K562 (cell line): Measurements from ENCODE around the gene TSPOAP1. TPM values are rescaled to one million over a fixed set of nuclear protein-coding genes. Genes with fewer than 3 reads are reported as not detected.

Experiments
- ATAC-seq: fragments of 200-7000 bp; cut with Tn5 transposase; 3 replicates; pipeline ENCODE4 v1.9.1; 2020; ENCODE audit warnings: moderate library complexity
- BruUV-seq: library from RNA; stranded (reverse); fragments of 400-500 nt; replicated peaks from 2 replicates; lab custom pipeline; 2021; lab: Mats Ljungman, UMichigan
- CTCF ChIA-PET: fragments of 300-600 bp; formaldehyde crosslinking; extraction: SDS; loops from one replicate; lab custom pipeline; 2021; ENCODE audit warnings: low intra/inter-chr PET ratio; lab: Yijun Ruan, JAX
- POLR2A ChIA-PET: fragments of 300-600, 350-650 bp; sonication (Branson Sonifier 250); formaldehyde crosslinking; extraction: SDS; loops from one replicate; lab custom pipeline; 2021; ENCODE audit warnings: antibody characterized with exemption, inconsistent platforms; lab: Yijun Ruan, JAX
- DNase-seq, 4 experiments: peaks; one replicate each; pipeline versions ENCODE4 v3.0.0 to v3.0.0-alpha.2; 2011 to 2018; ENCODE audit warnings: low spot score in 3 of 4, mixed read lengths in 3 of 4; ENCODE audit errors: extremely low read depth in 1 of 4
- FAIRE-seq: peaks from 2 replicates; lab custom pipeline; 2011; peaks lifted over from hg19 to GRCh38; lab: Jason Lieb, UNC
- H2AFZ ChIP-seq: 2 replicates; pipeline ENCODE4 v1.6.0; 2011; ENCODE audit warnings: low read depth, low read length, control low read depth, inconsistent platforms
- H3K27ac ChIP-seq: fragments of 200-600 bp; 3 replicates; pipeline ENCODE4 v1.8.0; 2011; ENCODE audit warnings: low read depth, mild to moderate bottlenecking, control low read depth, inconsistent platforms, low read length, moderate library complexity, mixed read lengths; ENCODE audit errors: extremely low read depth
- H3K27me3 ChIP-seq, 2 experiments: fragments of 300-600 bp in 1 of 2; 2 replicates in 1 of 2; 3 replicates in 1 of 2; pipeline versions ENCODE4 v1.6.0 to v1.8.0; 2011; ENCODE audit warnings: inconsistent platforms in 2 of 2, low read length in 2 of 2, mild to moderate bottlenecking in 1 of 2, mixed read lengths in 1 of 2, moderate library complexity in 1 of 2; ENCODE audit not compliant: control insufficient read depth in 2 of 2, insufficient read depth in 2 of 2
- H3K36me3 ChIP-seq: fragments of 300-600 bp; 3 replicates; pipeline ENCODE4 v1.8.0; 2011; ENCODE audit warnings: mild to moderate bottlenecking, low read length, inconsistent platforms; ENCODE audit not compliant: control insufficient read depth, insufficient read depth
- H3K4me1 ChIP-seq, 2 experiments: fragments of 200-600 bp in 1 of 2; replicated peaks in 1 of 2; 2 replicates in 1 of 2; 3 replicates in 1 of 2; pipeline versions ENCODE4 v1.5.1 to v1.8.0; 2011; ENCODE audit warnings: inconsistent platforms in 2 of 2, low read length in 2 of 2, mild to moderate bottlenecking in 1 of 2, mixed read lengths in 1 of 2, moderate library complexity in 1 of 2; ENCODE audit not compliant: control insufficient read depth in 2 of 2, insufficient read depth in 2 of 2
- H3K4me2 ChIP-seq: 2 replicates; pipeline ENCODE4 v1.6.1; 2011; ENCODE audit warnings: low read length, control low read depth, inconsistent platforms, mixed read lengths; ENCODE audit not compliant: insufficient read depth
- H3K4me3 ChIP-seq: fragments of 200-600 bp; sonication (generic), shearing (Covaris generic); 2 replicates; pipeline ENCODE4 v1.5.1; 2016; ENCODE audit warnings: control low read depth, inconsistent platforms
- H3K79me2 ChIP-seq: fragments of 200-600 bp; 3 replicates; pipeline ENCODE4 v1.8.0; 2011; ENCODE audit warnings: low read length, inconsistent platforms; ENCODE audit not compliant: control insufficient read depth, insufficient read depth
- H3K9ac ChIP-seq, 2 experiments: 2 replicates each; pipeline versions ENCODE4 v1.6.0 to v1.6.1; 2011; ENCODE audit warnings: low read depth in 2 of 2, low read length in 2 of 2, control low read depth in 1 of 2, inconsistent platforms in 1 of 2, mild to moderate bottlenecking in 1 of 2, mixed read lengths in 1 of 2; ENCODE audit not compliant: insufficient read depth in 1 of 2
- H3K9me1 ChIP-seq: one replicate; pipeline ENCODE4 v1.6.0; 2011; ENCODE audit warnings: inconsistent platforms, mild to moderate bottlenecking, low read length, moderate library complexity; ENCODE audit not compliant: control insufficient read depth, insufficient read depth
- H3K9me3 ChIP-seq: replicated peaks from 2 replicates; pipeline ENCODE4 v1.5.1; 2011; ENCODE audit warnings: low read depth, low read length, inconsistent platforms; ENCODE audit not compliant: control insufficient read depth, insufficient read depth
- H4K20me1 ChIP-seq: replicated peaks from 2 replicates; pipeline ENCODE4 v1.6.1; 2011; ENCODE audit warnings: low read length, inconsistent platforms, mixed read lengths; ENCODE audit not compliant: control insufficient read depth, insufficient read depth
- CBX8 ChIP-seq: fragments of 200-600 bp; sonication (generic); IDR thresholded peaks from 2 replicates; pipeline ENCODE4 v1.6.1; 2012; ENCODE audit warnings: borderline replicate concordance, mixed run types, low read depth, mild to moderate bottlenecking, moderate library complexity, mixed read lengths, low read length, control low read depth, inconsistent platforms; ENCODE audit not compliant: poor library complexity, severe bottlenecking; ENCODE audit errors: extremely low read depth
- DNMT1 ChIP-seq: fragments of 450-650 bp; IDR thresholded peaks from 2 replicates; pipeline ENCODE4 v1.6.1; 2016; ENCODE audit warnings: antibody characterized with exemption, mild to moderate bottlenecking
- GABPB1 ChIP-seq: sonication (generic); formaldehyde crosslinking; IDR thresholded peaks from 2 replicates; pipeline ENCODE4 v1.8.0; 2022; ENCODE audit warnings: mild to moderate bottlenecking, missing genetic modification reagents
- HDAC1 ChIP-seq, 2 experiments: fragments of 450-650 bp; IDR thresholded peaks; 2 replicates each; pipeline ENCODE4 v1.6.1; 2016 to 2017; ENCODE audit warnings: inconsistent platforms in 1 of 2, mild to moderate bottlenecking in 1 of 2, moderate library complexity in 1 of 2
- HDAC8 ChIP-seq: fragments of 450-650 bp; IDR thresholded peaks from 2 replicates; pipeline ENCODE4 v1.6.1; 2016; ENCODE audit warnings: mild to moderate bottlenecking, missing genetic modification characterization, moderate library complexity, missing compliant biosample characterization
- HES1 ChIP-seq: fragments of 450-650 bp; IDR thresholded peaks from 2 replicates; pipeline ENCODE4 v1.6.1; 2016; ENCODE audit warnings: low read depth, mild to moderate bottlenecking, moderate library complexity
- KLF16 ChIP-seq: IDR thresholded peaks from 2 replicates; pipeline ENCODE4 v1.6.1; 2016; ENCODE audit warnings: antibody characterized with exemption
- NFATC3 ChIP-seq: fragments of 450-650 bp; IDR thresholded peaks from 2 replicates; pipeline ENCODE4 v1.6.1; 2017; ENCODE audit warnings: mild to moderate bottlenecking
- NFRKB ChIP-seq: fragments of 450-650 bp; IDR thresholded peaks from 2 replicates; pipeline ENCODE4 v1.6.1; 2016; ENCODE audit warnings: low read depth
- NR3C1 ChIP-seq: sonication (generic); formaldehyde crosslinking; IDR thresholded peaks from 2 replicates; pipeline ENCODE4 v1.8.1; 2022; ENCODE audit warnings: missing genetic modification reagents
- RFX7 ChIP-seq: fragments of 250-450 bp; sonication (Bioruptor Pico); IDR thresholded peaks from 2 replicates; pipeline ENCODE4 v1.5.1; 2021; ENCODE audit warnings: mild to moderate bottlenecking
- SMARCE1 ChIP-seq: fragments of 450-650 bp; IDR thresholded peaks from 2 replicates; pipeline ENCODE4 v1.7.1; 2016; ENCODE audit warnings: mild to moderate bottlenecking
- SP1 ChIP-seq: sonication (generic); formaldehyde crosslinking; IDR thresholded peaks from 2 replicates; pipeline ENCODE4 v1.8.1; 2022; ENCODE audit warnings: mild to moderate bottlenecking, missing genetic modification reagents
- THRA ChIP-seq: fragments of 450-650 bp; IDR thresholded peaks from 2 replicates; pipeline ENCODE4 v1.6.1; 2017; ENCODE audit warnings: mild to moderate bottlenecking, moderate library complexity
- THRB ChIP-seq: fragments of 450-650 bp; formaldehyde crosslinking; conservative IDR thresholded peaks from 2 replicates; pipeline ENCODE4 v1.4.0; 2022; ENCODE audit warnings: mild to moderate bottlenecking, missing genetic modification characterization
- ZBTB49 ChIP-seq: sonication (generic); formaldehyde crosslinking; IDR thresholded peaks from 2 replicates; pipeline ENCODE4 v1.8.0; 2022; ENCODE audit warnings: missing genetic modification reagents, mild to moderate bottlenecking, borderline replicate concordance
- ZBTB9 ChIP-seq: fragments of 450-650 bp; formaldehyde crosslinking; IDR thresholded peaks from 2 replicates; pipeline ENCODE4 v1.4.0; 2020; ENCODE audit warnings: mild to moderate bottlenecking, moderate library complexity
- WGBS: fragments of 100-300 bp; shearing (Covaris generic); methylation state at CpG from one replicate; pipeline ENCODE4 v1.1.6; 2016; ENCODE audit warnings: low coverage, mixed read lengths; ENCODE audit not compliant: insufficient coverage; ENCODE audit errors: missing lambda C conversion rate; 5-methylcytosine and 5-hydroxymethylcytosine counted together
- in situ Hi-C: fragments of 300-500 bp; cut with MboI; formaldehyde crosslinking; loops from 4 replicates; pipeline ENCODE4 v1.15.0; 2018; ENCODE audit warnings: inconsistent platforms, mixed read lengths
- intact Hi-C: fragments of 100-400 bp; cut with micrococcal nuclease; formaldehyde crosslinking; loops from 2 replicates; pipeline ENCODE4 v1.14.2; 2022
- polyA plus RNA-seq, 8 experiments: library from polyadenylated mRNA; depleted of rRNA in 4 of 8; stranded (reverse) in 5 of 8; unstranded in 3 of 8; fragments of >200 nt; fragmentation: Nextera tagmentation in 2 of 8; fragmentation: Illumina TruSeq in 1 of 8; extraction: Ambion mirVana in 2 of 8; extraction: Trizol in 1 of 8; gene quantifications; 2 replicates each; pipeline versions ENCODE4 v1.2.1 to v1.2.3, GENCODE V29; 2011 to 2014; ENCODE audit warnings: inconsistent platforms in 1 of 8, missing spikeins in 1 of 8
- total RNA-seq, 7 experiments: library from RNA; depleted of rRNA in 6 of 7; stranded (reverse); fragments of >200 nt in 6 of 7; fragmentation: Illumina TruSeq in 2 of 7; extraction: Trizol in 2 of 7; gene quantifications; 2 replicates each; pipeline versions ENCODE4 v1.2.1 to v1.2.3, GENCODE V29; 2011 to 2021; ENCODE audit warnings: low replicate concordance in 1 of 7

TSPOAP1 gene
- total and polyA plus RNA-seq, 9 of the 15 experiments (the other 6 are each of a cell fraction or from before 2014, with no cell fraction given), result 0.87 to 3.9 (median 1.8) TPM; not detected in 2

- no peak for DNase-seq
- CTCF ChIA-PET, result no interaction called here
- Histone ChIP-seq H3K9me3 (no peaks in the 10 kb centered on the region; the same call in none of the 2 replicates), H3K27ac (no peak overlapping the region), H3K9me1 (no peaks in the 10 kb centered on the region), H4K20me1 (no peaks in the 10 kb centered on the region), H3K79me2 (no peaks in the 10 kb centered on the region), H3K9ac (no peak overlapping the region), H3K4me3 (no peak overlapping the region), H3K4me1 (peaks cover 5 to 18% of the 10 kb centered on the region in 2 experiments; a peak in 3 of 5 replicates), H3K36me3 (no peaks in the 10 kb centered on the region), H3K4me2 (no peak overlapping the region), H3K27me3 (no peaks in the 10 kb centered on the region), H2AFZ (no peak overlapping the region)
- POLR2A ChIA-PET, result no interaction called here
- no peak for FAIRE-seq
- intact Hi-C loops (no loop called here), in situ Hi-C loops (loop anchor here (25.0 kb wide), 1 partner anchor 721 kb away; no protein-coding TSS in a partner anchor)
- WGBS, result 42% methylated on average over 5 of the region's 5 CpGs
- no TSS peak for BruUV-seq
- ATAC-seq, result no peak
- TF ChIP-seq NR3C1 (CRISPR knock-in tag), result no peak
- TF ChIP-seq NFRKB, result no peak
- TF ChIP-seq CBX8, result no peak
- TF ChIP-seq SP1 (CRISPR knock-in tag), result no peak
- TF ChIP-seq HES1, result no peak
- no peak for TF ChIP-seq THRA
- no peak for TF ChIP-seq THRB
- TF ChIP-seq RFX7 (CRISPR knock-in tag), result no peak
- TF ChIP-seq GABPB1 (CRISPR knock-in tag), result no peak
- no peak for TF ChIP-seq HDAC8 (tag)
- no peak for TF ChIP-seq HDAC1 (IDR thresholded peaks at IDR 0.05)
- no peak for TF ChIP-seq SMARCE1
- no peak for TF ChIP-seq ZBTB9 (CRISPR knock-in tag)
- TF ChIP-seq DNMT1, result no peak
- TF ChIP-seq ZBTB49 (CRISPR knock-in tag), result no peak
- no peak for TF ChIP-seq KLF16
- no peak for TF ChIP-seq NFATC3
Measured at GRCh38 chr17:58291246-58291645, 37.3 kb downstream of the TSPOAP1 start.
